Measurements from ENCODE around the gene NCS1.
A peak's percentile ranks its signal among the peaks of the same experiment; 100 is the strongest.

- no peak for TF ChIP-seq POLR2A (IDR thresholded peaks at IDR 0.05)
- TF ChIP-seq CTCF (IDR thresholded peaks at IDR 0.05), result peak in 2 of 6 experiments; percentile 18 to 26
Observed at GRCh38 chr9:130220352-130220751, 48.1 kb downstream of the NCS1 start.
